ENCODE data around the gene JUND. TPM values are rescaled to one million over a fixed set of nuclear protein-coding genes. Genes with fewer than 3 reads are reported as not detected.

Gene JUND
- total and polyA plus RNA-seq, 2 of the 8 experiments (the other 6 are each of a cell fraction or from before 2014, with no cell fraction given): 54.0 to 77.5 TPM

- no peak overlapping the region for H2BK15ac ChIP-seq (ENCODE audit: low read length)
- no peak overlapping the region for H2BK12ac ChIP-seq (ENCODE audit: low read depth, low read length)
- no peaks in the 10 kb centered on the region for H3K79me2 ChIP-seq (ENCODE audit: control insufficient read depth in 1 of 2, insufficient read depth in 2 of 2, low read length in 2 of 2)
- no peak overlapping the region for H3K56ac ChIP-seq (replicated peaks; ENCODE audit: insufficient read length, low read depth, low read length)
- peaks cover 0 to 5% (median 5%) of the 10 kb centered on the region in 4 experiments; a peak in 5 of 7 replicates for H3K4me1 ChIP-seq (replicated peaks in 1 of 4; ENCODE audit: control insufficient read depth in 3 of 4, insufficient read depth in 4 of 4, low read length in 3 of 4)
- no peak overlapping the region for H3K27ac ChIP-seq (ENCODE audit: low read depth, low read length)
- no peaks in the 10 kb centered on the region for H3K9me3 ChIP-seq (ENCODE audit: insufficient read depth in 2 of 2, low read depth in 1 of 2, low read length in 1 of 2)
- no peaks in the 10 kb centered on the region for H4K20me1 ChIP-seq (replicated peaks in 1 of 2; ENCODE audit: control insufficient read depth in 1 of 2, insufficient read depth in 2 of 2, low read length in 2 of 2)
- no peak for DNase-seq (ENCODE audit: low read depth in 1 of 2, low spot score in 2 of 2)
- no peak overlapping the region for H3K14ac ChIP-seq (ENCODE audit: insufficient read length)
- no peaks in the 10 kb centered on the region for H3K79me1 ChIP-seq (ENCODE audit: low read depth, low read length)
- no peak overlapping the region for H2AK5ac ChIP-seq (ENCODE audit: low read depth, low read length)
- H3K4ac ChIP-seq (replicated peaks; ENCODE audit: insufficient read length, low read depth, low read length): no peak overlapping the region
- H3K4me3 ChIP-seq (ENCODE audit: extremely low read depth in 1 of 4, insufficient read depth in 2 of 4, low read depth in 3 of 4, low read length in 4 of 4): no peak overlapping the region
- H3K18ac ChIP-seq (ENCODE audit: extremely low read depth, low read length): no peak overlapping the region
- H3K9ac ChIP-seq (replicated peaks in 1 of 4; ENCODE audit: extremely low read depth in 1 of 4, low read depth in 3 of 4, low read length in 3 of 4): no peak overlapping the region
- H3K23me2 ChIP-seq (ENCODE audit: low read depth, low read length): no peaks in the 10 kb centered on the region
- no peak overlapping the region for H2AFZ ChIP-seq (ENCODE audit: low read length)
- H2BK5ac ChIP-seq (ENCODE audit: low read depth, low read length): no peak overlapping the region
- no peaks in the 10 kb centered on the region for H3K27me3 ChIP-seq (replicated peaks in 1 of 4; ENCODE audit: control insufficient read depth in 3 of 4, extremely low read depth in 1 of 4, insufficient read depth in 3 of 4, low read length in 3 of 4)
- H4K5ac ChIP-seq (ENCODE audit: insufficient read length, low read depth, low read length): no peak overlapping the region
- H2BK20ac ChIP-seq (ENCODE audit: low read length): no peak overlapping the region
- H4K91ac ChIP-seq (replicated peaks; ENCODE audit: insufficient read length, low read length): no peak overlapping the region
- no peak for FAIRE-seq
- H2BK120ac ChIP-seq (replicated peaks; ENCODE audit: low read depth, low read length): no peak overlapping the region
- ChIA-PET CTCF (ENCODE audit: partially characterized antibody) (interaction anchor here (0.6 to 7.7 kb wide), 10 partner anchors 8 to 102 kb away, joined by 3 to 179 read pairs (median 4); partner anchors contain the start of genes IQCN, JUND and PGPEP1), POLR2A (ENCODE audit: partially characterized antibody) (interaction anchor here (1.2 to 20.2 kb wide), 3 partner anchors 9 to 53 kb away, joined by 3 to 224 read pairs (median 4); partner anchors contain the start of genes IQCN and JUND)
- 85% methylated on average over 7 of the region's 9 CpGs; no CpG with 5 or more reads in 1 of the 2 experiments for WGBS, 2 experiments (ENCODE audit: extremely low coverage in 1 of 2, insufficient coverage in 1 of 2, insufficient read length in 1 of 2, insufficient replicate concordance in 2 of 2, low coverage in 1 of 2, low lambda C conversion rate in 2 of 2, missing lambda C conversion rate in 1 of 2)
- H3K23ac ChIP-seq (ENCODE audit: insufficient read length): no peak overlapping the region
- H3K36me3 ChIP-seq (ENCODE audit: control insufficient read depth in 2 of 4, insufficient read depth in 4 of 4, low read length in 3 of 4): no peaks in the 10 kb centered on the region
- no peak overlapping the region for H3K4me2 ChIP-seq (ENCODE audit: insufficient read depth in 1 of 2, low read depth in 2 of 2, low read length in 2 of 2)
- TF ChIP-seq USF2 (IDR thresholded peaks at IDR 0.05; ENCODE audit: low read length): no peak
- TF ChIP-seq CBX5 (IDR thresholded peaks at IDR 0.05; ENCODE audit: low read depth, low read length): no peak
- no peak for TF ChIP-seq JUN (IDR thresholded peaks at IDR 0.05; ENCODE audit: low read depth, low read length)
- H4K8ac ChIP-seq (ENCODE audit: extremely low read depth, insufficient read depth, low read length): no peak overlapping the region
Measured at GRCh38 chr19:18330868-18331267, 49.4 kb upstream of the JUND start.

Data from H1 (cell line).